ENCODE measurements around the gene MTF2. TPM values are rescaled to one million over a fixed set of nuclear protein-coding genes. Genes with fewer than 3 reads are reported as not detected.
A peak's percentile ranks its signal among the peaks of the same experiment; 100 is the strongest.

The MTF2 gene
- total and polyA plus RNA-seq, 2 experiments from 2014 or later: 82.1 to 133 TPM

- H3K79me2 ChIP-seq (replicated peaks; ENCODE audit: insufficient read depth): peaks cover 6% of the 10 kb centered on the region
- H3F3A ChIP-seq (replicated peaks; ENCODE audit: low read depth): no peaks in the 10 kb centered on the region; the same call in 1 of the 2 replicates
- H3K27me3 ChIP-seq (ENCODE audit: insufficient read depth): no peaks in the 10 kb centered on the region
- H3K4me1 ChIP-seq (ENCODE audit: insufficient read depth): no peaks in the 10 kb centered on the region
- no peak overlapping the region for H3K4me2 ChIP-seq
- H3K4me3 ChIP-seq: no peak overlapping the region
- H3K4me1 Mint-ChIP-seq: no peaks in the 10 kb centered on the region; the same call in 2 of the 3 replicates
- H3K27ac Mint-ChIP-seq: 0 out of 2 replicates have a peak overlapping the region, but pooled peaks have one; percentile 65
- DNase-seq (ENCODE audit: low spot score) (no peak), ATAC-seq (no peak)
- H3K27me3 Mint-ChIP-seq (ENCODE audit: insufficient read depth, low read depth, poor library complexity): peaks cover 2% of the 10 kb centered on the region
- peaks cover 42% of the 10 kb centered on the region for H3K36me3 Mint-ChIP-seq (ENCODE audit: low read depth)
- no peak overlapping the region for H2AFZ ChIP-seq
- no peak overlapping the region for H3K4me3 Mint-ChIP-seq
- H3K9me2 ChIP-seq (ENCODE audit: insufficient read depth): no peaks in the 10 kb centered on the region
- TF ChIP-seq ZNF462 (CRISPR knock-in tag; IDR thresholded peaks at IDR 0.05): no peak
- TF ChIP-seq NANOG (IDR thresholded peaks at IDR 0.05; ENCODE audit: borderline replicate concordance): no peak
- no peak for TF ChIP-seq REST (IDR thresholded peaks at IDR 0.05; ENCODE audit: unreplicated experiment)
- no peak for TF ChIP-seq STAT1 (IDR thresholded peaks at IDR 0.05; ENCODE audit: unreplicated experiment)
- no peak for TF ChIP-seq EZH2phosphoT487 (IDR thresholded peaks at IDR 0.05; ENCODE audit: unreplicated experiment)
- no peak for TF ChIP-seq ETS1 (IDR thresholded peaks at IDR 0.05)
- TF ChIP-seq CREB1 (CRISPR knock-in tag; IDR thresholded peaks at IDR 0.05; ENCODE audit: low read depth): no peak
- TF ChIP-seq ZNF114 (CRISPR knock-in tag; IDR thresholded peaks at IDR 0.05): no peak
- no peak for TF ChIP-seq CTCF (conservative IDR thresholded peaks at IDR 0.05; ENCODE audit: low read depth in 2 of 2)
- TF ChIP-seq POLR2AphosphoS5 (IDR thresholded peaks at IDR 0.05; ENCODE audit: low read depth): no peak
- TF ChIP-seq EZH2 (IDR thresholded peaks at IDR 0.05; ENCODE audit: low read depth, unreplicated experiment): no peak
- no peak for TF ChIP-seq ZNF331 (CRISPR knock-in tag; IDR thresholded peaks at IDR 0.05; ENCODE audit: low read depth)
- no peak for TF ChIP-seq JUNB (IDR thresholded peaks at IDR 0.05; ENCODE audit: unreplicated experiment)
- peaks cover 18% of the 10 kb centered on the region for H3K36me3 ChIP-seq (ENCODE audit: insufficient read depth)
- H3K27ac ChIP-seq (ENCODE audit: low read depth): no peak overlapping the region
- peaks cover 9% of the 10 kb centered on the region; the same call in 1 of the 2 replicates for H4K20me1 ChIP-seq (replicated peaks; ENCODE audit: insufficient read depth)
- H3K9me3 Mint-ChIP-seq: no peaks in the 10 kb centered on the region; the same call in 2 of the 3 replicates
Measured at GRCh38 chr1:93142161-93142560, 63.1 kb downstream of the MTF2 start.
